AG04449 (cell line): ENCODE results near the gene ILK.

Experiments used
- CTCF ChIA-PET: fragments of 350-600 bp; formaldehyde crosslinking; extraction: SDS; loops from one replicate; lab custom pipeline; 2021; ENCODE audit warnings: antibody characterized with exemption; lab: Yijun Ruan, JAX
- POLR2A ChIA-PET: fragments of 400-600, 350-600 bp; formaldehyde crosslinking; extraction: SDS; loops from one replicate; lab custom pipeline; 2020; ENCODE audit warnings: antibody characterized with exemption, inconsistent platforms; lab: Yijun Ruan, JAX
- DNase-seq: peaks from one replicate; pipeline ENCODE4 v3.0.0-alpha.2; 2010; ENCODE audit warnings: low read depth, low spot score
- H3K4me3 ChIP-seq: 2 replicates; pipeline ENCODE4 v1.5.1; 2011; ENCODE audit warnings: low read depth, mild to moderate bottlenecking, control low read depth, low read length
- TF ChIP-seq, protein P1 (sequence below): IDR thresholded peaks from one replicate; pipeline ENCODE4 v1.5.1; 2011; ENCODE audit warnings: mild to moderate bottlenecking, moderate library complexity, low read length, control low read depth, inconsistent platforms; ENCODE audit not compliant: insufficient read depth; ENCODE audit errors: missing control alignments

Gene ILK

DNA sequence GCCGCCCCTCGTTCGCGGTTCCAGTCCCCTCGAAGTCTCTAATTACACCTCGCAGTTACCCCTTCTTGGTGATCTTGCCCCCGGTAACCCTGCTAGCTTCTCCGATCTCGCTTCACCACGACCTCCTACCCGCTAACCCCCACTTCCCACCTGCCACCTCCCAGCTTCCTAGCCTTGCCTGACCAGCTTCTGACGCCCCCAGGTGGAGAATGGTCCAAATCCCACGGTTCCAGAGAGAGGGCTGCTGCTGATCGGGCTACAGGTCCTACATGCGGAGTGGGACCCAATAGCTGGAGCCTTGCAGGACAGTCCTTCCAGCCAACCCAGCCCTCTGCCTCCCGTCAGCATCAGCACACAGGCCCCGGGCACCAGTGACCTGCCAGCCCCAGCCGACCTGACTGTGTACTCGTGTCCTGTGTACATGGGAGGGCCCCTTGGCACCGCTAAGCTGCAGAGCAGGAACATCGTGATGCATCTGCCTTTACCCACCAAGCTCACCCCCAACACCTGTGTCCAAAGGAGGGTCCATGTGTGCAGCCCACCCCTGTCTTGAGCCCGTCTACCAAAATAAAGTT, 32.1 kb upstream of the ILK start:
- ChIA-PET POLR2A (no interaction called here), CTCF (interaction anchor here (0.8 to 1.9 kb wide), 3 partner anchors 27 to 113 kb away, joined by 3 to 8 read pairs (median 3); no protein-coding TSS in a partner anchor)
- no peak for DNase-seq
- TF ChIP-seq, protein P1, sequence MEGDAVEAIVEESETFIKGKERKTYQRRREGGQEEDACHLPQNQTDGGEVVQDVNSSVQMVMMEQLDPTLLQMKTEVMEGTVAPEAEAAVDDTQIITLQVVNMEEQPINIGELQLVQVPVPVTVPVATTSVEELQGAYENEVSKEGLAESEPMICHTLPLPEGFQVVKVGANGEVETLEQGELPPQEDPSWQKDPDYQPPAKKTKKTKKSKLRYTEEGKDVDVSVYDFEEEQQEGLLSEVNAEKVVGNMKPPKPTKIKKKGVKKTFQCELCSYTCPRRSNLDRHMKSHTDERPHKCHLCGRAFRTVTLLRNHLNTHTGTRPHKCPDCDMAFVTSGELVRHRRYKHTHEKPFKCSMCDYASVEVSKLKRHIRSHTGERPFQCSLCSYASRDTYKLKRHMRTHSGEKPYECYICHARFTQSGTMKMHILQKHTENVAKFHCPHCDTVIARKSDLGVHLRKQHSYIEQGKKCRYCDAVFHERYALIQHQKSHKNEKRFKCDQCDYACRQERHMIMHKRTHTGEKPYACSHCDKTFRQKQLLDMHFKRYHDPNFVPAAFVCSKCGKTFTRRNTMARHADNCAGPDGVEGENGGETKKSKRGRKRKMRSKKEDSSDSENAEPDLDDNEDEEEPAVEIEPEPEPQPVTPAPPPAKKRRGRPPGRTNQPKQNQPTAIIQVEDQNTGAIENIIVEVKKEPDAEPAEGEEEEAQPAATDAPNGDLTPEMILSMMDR: no peak
- no peak overlapping the region for H3K4me3 ChIP-seq

DNA sequence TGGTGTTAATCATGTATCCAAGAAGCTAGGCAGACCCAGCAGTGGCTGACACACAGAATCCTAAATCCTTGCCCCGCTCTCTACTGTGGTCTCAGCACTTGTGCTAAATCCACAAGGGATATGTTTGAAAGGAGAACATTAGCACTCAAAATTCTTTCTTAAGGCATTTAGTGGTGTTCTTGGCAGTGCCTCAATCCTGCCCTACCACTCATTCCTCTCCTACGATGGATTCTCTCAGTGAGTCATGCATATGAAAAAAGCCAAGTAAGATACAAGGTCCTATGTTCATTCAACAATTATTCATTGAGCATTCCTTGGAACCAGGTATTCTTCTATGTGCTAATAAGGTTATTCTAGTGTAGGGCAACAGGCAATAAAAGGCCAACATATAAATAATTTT, 31.4 kb upstream of the ILK start:
- peak; percentile 74 for DNase-seq
- CTCF ChIA-PET: interaction anchor here (1.0 kb wide), 1 partner anchor 32 kb away, joined by 3 read pairs; the partner anchor contains the start of gene ILK
- POLR2A ChIA-PET: no interaction called here
- H3K4me3 ChIP-seq: no peak overlapping the region
- TF ChIP-seq, protein P1: no peak

DNA sequence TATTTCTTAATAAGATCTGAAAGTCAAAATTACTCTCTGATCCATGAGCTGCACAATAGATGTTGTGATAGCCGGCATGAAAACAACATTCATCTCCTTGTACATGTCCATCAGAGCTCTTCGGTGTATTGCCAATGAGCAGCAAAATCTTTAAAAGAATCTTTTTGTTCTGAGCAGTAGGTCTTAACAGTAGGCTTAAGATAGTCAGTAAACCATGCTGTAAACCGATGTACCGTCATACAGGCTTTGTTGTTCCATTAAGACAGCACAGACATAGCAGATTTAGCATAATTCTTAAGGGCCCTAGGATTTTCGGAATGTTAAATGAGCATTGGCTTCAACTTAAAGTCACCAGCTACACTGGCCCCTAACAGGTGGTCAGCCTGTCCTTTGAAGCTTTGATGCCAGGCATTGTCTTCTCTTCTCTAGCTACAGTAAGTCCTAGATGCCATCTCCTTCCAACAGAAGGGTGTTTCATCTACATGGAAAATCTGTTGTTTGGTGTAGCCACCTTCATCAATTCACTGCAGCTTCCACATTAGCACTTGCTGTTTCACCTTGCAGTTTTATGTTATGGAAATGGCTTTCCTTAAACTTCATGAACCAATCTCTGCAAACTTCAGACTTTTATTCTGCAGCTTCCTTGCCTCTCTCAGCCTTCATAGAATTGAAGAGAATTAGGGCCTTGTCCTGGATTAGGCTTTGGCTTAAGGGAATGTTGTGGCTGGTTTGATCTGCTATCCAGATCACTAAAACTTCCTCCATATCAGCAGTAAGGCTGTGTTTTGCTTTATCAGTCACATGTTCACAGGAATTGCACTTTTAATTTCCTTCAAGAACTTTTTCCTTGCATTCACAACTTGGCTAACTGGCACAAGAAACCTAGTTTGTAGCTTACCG, 28.5 kb upstream of the ILK start:
- TF ChIP-seq, protein P1: no peak
- CTCF ChIA-PET: interaction anchor here (1.1 to 1.8 kb wide), 4 partner anchors 10 to 129 kb away, joined by 3 to 6 read pairs (median 3); no protein-coding TSS in a partner anchor
- POLR2A ChIA-PET: no interaction called here
- H3K4me3 ChIP-seq: no peak overlapping the region
- no peak for DNase-seq

DNA sequence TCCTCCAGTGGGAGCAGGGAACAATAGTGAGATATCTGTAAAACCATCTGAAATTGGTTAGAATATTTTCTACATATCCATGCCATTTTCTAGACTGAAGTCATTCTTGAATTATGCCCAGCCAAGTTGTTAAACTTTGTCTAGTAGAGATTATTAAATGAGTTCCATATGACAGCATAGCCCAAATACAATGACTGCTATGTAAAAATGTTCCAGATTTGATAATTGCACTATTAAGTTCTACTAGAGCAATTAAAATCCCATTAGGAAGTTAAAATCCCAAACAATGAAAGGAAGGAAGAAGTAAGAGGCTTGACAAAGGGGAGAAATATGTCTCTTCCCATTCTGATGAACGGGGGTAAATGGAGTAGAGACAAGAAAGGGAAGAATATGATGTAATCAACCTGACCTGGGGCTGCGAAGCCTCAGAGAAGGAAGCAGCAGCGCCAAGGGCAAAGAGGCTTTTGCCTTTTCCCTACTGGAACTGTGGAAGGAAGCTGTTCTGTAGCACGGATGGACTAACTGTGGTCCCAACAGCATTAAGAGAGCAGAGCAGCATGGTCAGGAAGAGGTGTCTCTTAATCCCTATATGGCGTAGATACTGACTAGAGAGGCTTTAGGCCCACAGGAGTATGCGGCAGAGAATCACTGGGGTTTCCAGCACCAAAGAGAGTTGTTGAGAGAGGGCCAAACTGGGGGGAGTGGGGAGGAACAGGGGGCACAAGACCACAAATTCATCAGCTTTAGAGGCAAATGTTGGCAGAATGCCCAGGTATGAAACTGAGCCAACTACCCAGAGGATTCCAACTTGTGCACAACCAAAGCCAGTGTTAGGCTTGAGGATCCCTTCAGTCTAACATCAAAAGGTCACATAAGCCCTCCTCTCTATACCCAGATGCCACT, 26.9 kb upstream of the ILK start:
- DNase-seq: no peak
- TF ChIP-seq, protein P1: no peak
- POLR2A ChIA-PET: interaction anchor here (1.5 kb wide), 1 partner anchor 35 kb away, joined by 5 read pairs; the partner anchor contains the start of gene TAF10
- no peak overlapping the region for H3K4me3 ChIP-seq
- CTCF ChIA-PET: interaction anchor here (1.1 kb wide), 1 partner anchor 20 kb away, joined by 3 read pairs; no protein-coding TSS in a partner anchor

DNA sequence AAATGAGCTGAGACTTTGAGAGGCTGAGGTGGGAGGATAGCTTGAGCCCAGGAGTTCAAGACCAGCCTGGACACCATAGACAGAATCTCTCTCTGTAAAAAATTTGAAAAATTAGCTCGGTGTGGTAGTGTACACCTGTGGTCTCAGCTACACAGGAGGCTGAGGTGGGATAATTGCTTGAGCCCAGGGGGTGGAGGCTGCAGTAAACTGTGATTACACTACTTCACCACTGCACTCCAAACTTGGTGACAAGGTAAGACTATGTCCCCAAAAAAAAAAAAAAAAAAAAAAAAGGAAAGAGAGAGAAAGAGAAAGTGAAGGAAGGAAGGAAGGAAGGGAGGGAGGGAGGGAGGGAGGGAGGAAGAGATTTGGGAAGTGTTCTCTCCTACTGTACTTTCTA, 25.4 kb upstream of the ILK start:
- ChIA-PET POLR2A (no interaction called here), CTCF (interaction anchor here (0.9 to 1.1 kb wide), 2 partner anchors 18 to 199 kb away, joined by 3 to 4 read pairs; no protein-coding TSS in a partner anchor)
- H3K4me3 ChIP-seq: no peak overlapping the region
- no peak for DNase-seq
- TF ChIP-seq, protein P1: no peak
